B cell (primary cell): ENCODE results near the gene CLVS2. TPM values are rescaled to one million over a fixed set of nuclear protein-coding genes. Genes with fewer than 3 reads are reported as not detected.

Experiments
- ATAC-seq: fragments of 200-7000 bp; cut with Tn5 transposase; one replicate; pipeline ENCODE4 v1.10.0; 2021; ENCODE audit warnings: low read depth, mild to moderate bottlenecking, moderate number of reproducible peaks, moderate library complexity
- CTCF ChIA-PET: fragments of 350-600 bp; sonication (Branson Sonifier 250); formaldehyde crosslinking; loops from one replicate; lab custom pipeline; 2021; ENCODE audit warnings: antibody characterized with exemption, inconsistent platforms; lab: Charles Lee
- POLR2A ChIA-PET: fragments of 350-600 bp; sonication (Branson Sonifier 250); formaldehyde crosslinking; loops from one replicate; lab custom pipeline; 2021; ENCODE audit warnings: antibody characterized with exemption; lab: Charles Lee
- DNase-seq: peaks from one replicate; pipeline ENCODE4 v3.0.0; 2013
- H2AFZ ChIP-seq: 2 replicates; pipeline ENCODE4 v1.6.1; 2012; ENCODE audit warnings: mild to moderate bottlenecking, low read depth, low read length; ENCODE audit not compliant: insufficient read depth, poor library complexity, severe bottlenecking
- H3K27ac ChIP-seq, 2 donors: 1 replicate in 1 of 2; 2 replicates in 1 of 2; pipeline ENCODE4 v1.5.1; 2012 to 2013; ENCODE audit warnings: low read length in 2 of 2, mild to moderate bottlenecking in 2 of 2, moderate library complexity in 1 of 2
- H3K27me3 ChIP-seq, 4 experiments: fragments of 200-600 bp in 1 of 4; sonication (generic) in 1 of 4; replicated peaks in 1 of 4; 1 replicate in 2 of 4; 2 replicates in 2 of 4; pipeline versions ENCODE4 v1.6.1 to v1.7.0; 2013 to 2016; ENCODE audit warnings: low read length in 3 of 4, mild to moderate bottlenecking in 2 of 4, mixed read lengths in 1 of 4, moderate library complexity in 1 of 4; ENCODE audit not compliant: insufficient read depth in 4 of 4, control insufficient read depth in 3 of 4; ENCODE audit errors: control extremely low read depth in 1 of 4
- H3K36me3 ChIP-seq, 2 experiments: replicated peaks in 1 of 2; 1 replicate in 1 of 2; 2 replicates in 1 of 2; pipeline versions ENCODE4 v1.6.1 to v1.7.1; 2013; ENCODE audit warnings: low read length in 1 of 2; ENCODE audit not compliant: insufficient read depth in 2 of 2, control insufficient read depth in 1 of 2; ENCODE audit errors: control extremely low read depth in 1 of 2, extremely low read depth in 1 of 2
- H3K4me1 ChIP-seq, 2 donors: fragments of 200-600 bp in 1 of 2; sonication (generic) in 1 of 2; 1 replicate in 1 of 2; 2 replicates in 1 of 2; pipeline versions ENCODE4 v1.5.1 to v1.6.1; 2013 to 2017; ENCODE audit warnings: low read length in 2 of 2; ENCODE audit not compliant: control insufficient read depth in 2 of 2, insufficient read depth in 2 of 2
- H3K4me2 ChIP-seq: replicated peaks from 2 replicates; pipeline ENCODE3; 2012; ENCODE audit warnings: mild to moderate bottlenecking, low read depth, low read length; ENCODE audit not compliant: poor library complexity, severe bottlenecking
- H3K4me3 ChIP-seq, 5 experiments: fragments of 200-600 bp in 1 of 5; sonication (generic) in 1 of 5; 1 replicate in 3 of 5; 2 replicates in 2 of 5; pipeline versions ENCODE4 v1.5.1 to v1.7.0; 2011 to 2016; ENCODE audit warnings: low read length in 4 of 5, mild to moderate bottlenecking in 4 of 5, low read depth in 2 of 5, control low read depth in 1 of 5, moderate library complexity in 1 of 5; ENCODE audit not compliant: insufficient read depth in 1 of 5; ENCODE audit errors: control extremely low read depth in 1 of 5, extremely low read depth in 1 of 5
- H3K79me2 ChIP-seq: fragments of 200-600 bp; sonication (generic); one replicate; pipeline ENCODE4 v1.6.0; 2016; ENCODE audit warnings: low read length; ENCODE audit not compliant: control insufficient read depth, insufficient read depth
- H3K9ac ChIP-seq: fragments of 200-600 bp; sonication (generic); 2 replicates; pipeline ENCODE4 v1.6.1; 2017; ENCODE audit warnings: mild to moderate bottlenecking, low read length, moderate library complexity
- H3K9me3 ChIP-seq, 3 donors: one replicate each; pipeline versions ENCODE4 v1.6.1 to v1.7.1; 2013; ENCODE audit warnings: low read length in 2 of 3; ENCODE audit not compliant: control insufficient read depth in 2 of 3, insufficient read depth in 1 of 3; ENCODE audit errors: control extremely low read depth in 1 of 3
- H4K20me1 ChIP-seq: 2 replicates; pipeline ENCODE4 v1.6.0; 2012; ENCODE audit warnings: mild to moderate bottlenecking, low read length; ENCODE audit not compliant: insufficient read depth, control insufficient read depth, poor library complexity, severe bottlenecking
- H3K27ac Mint-ChIP-seq: one replicate; pipeline ENCODE4 v1.8.0; 2021; ENCODE audit warnings: mixed read lengths
- H3K27me3 Mint-ChIP-seq: one replicate; pipeline ENCODE4 v1.8.0; 2021; ENCODE audit warnings: mixed read lengths
- H3K4me1 Mint-ChIP-seq: one replicate; pipeline ENCODE4 v1.8.0; 2021; ENCODE audit warnings: mixed read lengths
- H3K4me3 Mint-ChIP-seq: one replicate; pipeline ENCODE4 v1.8.0; 2021; ENCODE audit warnings: mixed read lengths
- H3K9me3 Mint-ChIP-seq: one replicate; pipeline ENCODE4 v1.8.0; 2022; ENCODE audit warnings: mixed read lengths; ENCODE audit not compliant: insufficient read depth
- CTCF ChIP-seq: fragments of 200-600 bp; IDR thresholded peaks from one replicate; pipeline ENCODE4 v1.8.0; 2022; ENCODE audit warnings: antibody characterized with exemption, mild to moderate bottlenecking
- EZH2 ChIP-seq: IDR thresholded peaks from 2 replicates; pipeline ENCODE4 v1.6.1; 2012; ENCODE audit warnings: borderline replicate concordance, low read depth, mild to moderate bottlenecking, moderate library complexity, low read length; ENCODE audit not compliant: insufficient read depth, poor library complexity, severe bottlenecking
- WGBS: methylation state at CpG from one replicate; pipeline ENCODE4 v1.1.5; 2013; ENCODE audit warnings: missing lambda C conversion rate; ENCODE audit not compliant: insufficient coverage; 5-methylcytosine and 5-hydroxymethylcytosine counted together
- intact Hi-C: fragments of 100-400 bp; cut with micrococcal nuclease; formaldehyde crosslinking; loops from one replicate; pipeline ENCODE4 v1.10.0; 2022
- polyA plus RNA-seq: library from polyadenylated mRNA; depleted of rRNA; stranded (reverse); fragments of >200 nt; gene quantifications from 2 replicates; pipeline ENCODE4 v1.2.3, GENCODE V29; 2012
- total RNA-seq, 2 donors: library from RNA; stranded (reverse); fragments of 120-200 nt in 1 of 2; gene quantifications; 1 replicate in 1 of 2; 2 replicates in 1 of 2; pipeline versions ENCODE4 v1.2.3 to v1.2.4, GENCODE V29; 2013 to 2022

CLVS2 gene
- total and polyA plus RNA-seq, 2 donors (not counting 1 experiment from before 2014, with no cell fraction given), result not detected

GRCh38 chr6:123042401-123042800 is 46.4 kb downstream of the CLVS2 start:
- Mint-ChIP-seq H3K27ac (no peak overlapping the region), H3K9me3 (no peaks in the 10 kb centered on the region), H3K4me3 (no peak overlapping the region), H3K4me1 (no peaks in the 10 kb centered on the region), H3K27me3 (no peaks in the 10 kb centered on the region)
- Histone ChIP-seq H3K79me2 (no peaks in the 10 kb centered on the region), H3K9ac (no peak overlapping the region), H4K20me1 (no peaks in the 10 kb centered on the region), H3K4me1 (no peaks in the 10 kb centered on the region), H3K27ac (no peak overlapping the region), H3K4me2 (no peak overlapping the region), H3K36me3 (no peaks in the 10 kb centered on the region), H2AFZ (no peak overlapping the region), H3K4me3 (no peak overlapping the region), H3K27me3 (no peaks in the 10 kb centered on the region), H3K9me3 (no peaks in the 10 kb centered on the region)
- POLR2A ChIA-PET, result no interaction called here
- no peak for ATAC-seq
- no peak for DNase-seq
- TF ChIP-seq CTCF, result no peak
- no peak for TF ChIP-seq EZH2
- CTCF ChIA-PET, result no interaction called here
- WGBS, result 57% methylated on average over 1 of the region's 2 CpGs
- intact Hi-C loops, result no loop called here

- Histone ChIP-seq H2AFZ (no peak overlapping the region), H3K4me2 (no peak overlapping the region), H3K4me1 (no peaks in the 10 kb centered on the region), H3K36me3 (no peaks in the 10 kb centered on the region), H3K27me3 (no peaks in the 10 kb centered on the region), H3K27ac (no peak overlapping the region), H3K9me3 (no peaks in the 10 kb centered on the region), H3K9ac (no peak overlapping the region), H4K20me1 (no peaks in the 10 kb centered on the region), H3K4me3 (no peak overlapping the region), H3K79me2 (no peaks in the 10 kb centered on the region)
- DNase-seq (no peak), ATAC-seq (no peak)
- TF ChIP-seq EZH2 (no peak), CTCF (no peak)
- Mint-ChIP-seq H3K4me3 (no peak overlapping the region), H3K27ac (no peak overlapping the region), H3K4me1 (no peaks in the 10 kb centered on the region), H3K27me3 (no peaks in the 10 kb centered on the region), H3K9me3 (no peaks in the 10 kb centered on the region)
- intact Hi-C loops, result no loop called here
- ChIA-PET POLR2A (no interaction called here), CTCF (no interaction called here)
- WGBS, result 79% methylated on average over 2 of the region's 3 CpGs
These were observed 48.4 kb downstream of the CLVS2 start for GRCh38 chr6:123044341-123044860.
